K562 (cell line): ENCODE measurements around the gene RHEBL1. TPM values are rescaled to one million over a fixed set of nuclear protein-coding genes. Genes with fewer than 3 reads are reported as not detected.
A peak's percentile ranks its signal among the peaks of the same experiment; 100 is the strongest.

Experiments
- CHD4 ChIP-seq: fragments of 200-600 bp; sonication (generic); IDR thresholded peaks from 3 replicates; pipeline ENCODE4 v1.6.1; 2012; ENCODE audit warnings: low read depth, mild to moderate bottlenecking, mixed read lengths, low read length, inconsistent platforms; ENCODE audit not compliant: insufficient read depth, insufficient replicate concordance, poor library complexity, severe bottlenecking
- ERF ChIP-seq: fragments of 450-650 bp; formaldehyde crosslinking; IDR thresholded peaks from 2 replicates; pipeline ENCODE4 v1.4.0; 2020; ENCODE audit warnings: mild to moderate bottlenecking, mixed read lengths
- FOXP1 ChIP-seq: sonication (generic); formaldehyde crosslinking; IDR thresholded peaks from 2 replicates; pipeline ENCODE4 v1.8.0; 2022; ENCODE audit warnings: mild to moderate bottlenecking, missing genetic modification reagents
- LCOR ChIP-seq: sonication (generic); formaldehyde crosslinking; IDR thresholded peaks from 2 replicates; pipeline ENCODE4 v1.8.0; 2022; ENCODE audit warnings: mild to moderate bottlenecking, missing genetic modification reagents
- MXI1 ChIP-seq: IDR thresholded peaks from 2 replicates; pipeline ENCODE4 v1.6.1; 2011; ENCODE audit warnings: low read depth, mild to moderate bottlenecking, improper control_type of control experiment, low read length
- MYNN ChIP-seq, 2 experiments: sonication (generic); formaldehyde crosslinking in 1 of 2; IDR thresholded peaks; 2 replicates each; pipeline versions ENCODE4 v1.5.0 to v1.6.1; 2016 to 2020; ENCODE audit warnings: antibody characterized with exemption in 1 of 2, missing genetic modification reagents in 1 of 2
- POLR2B ChIP-seq: fragments of 450-650 bp; IDR thresholded peaks from 2 replicates; pipeline ENCODE4 v1.6.1; 2018; ENCODE audit warnings: low read depth; ENCODE audit not compliant: partially characterized antibody
- RFX7 ChIP-seq: fragments of 250-450 bp; sonication (Bioruptor Pico); IDR thresholded peaks from 2 replicates; pipeline ENCODE4 v1.5.1; 2021; ENCODE audit warnings: mild to moderate bottlenecking
- TBL1XR1 ChIP-seq, 2 experiments: IDR thresholded peaks; 2 replicates each; pipeline ENCODE4 v1.6.1; 2012; ENCODE audit warnings: improper control_type of control experiment in 2 of 2, low read length in 2 of 2, mild to moderate bottlenecking in 1 of 2
- TRIM24 ChIP-seq, 2 experiments: fragments of 450-650 bp; IDR thresholded peaks; 2 replicates each; pipeline ENCODE4 v1.6.1; 2016
- ZNF175 ChIP-seq: fragments of 200-800 bp; sonication (Bioruptor generic); IDR thresholded peaks from 2 replicates; pipeline ENCODE4 v1.6.1; 2016; ENCODE audit warnings: low read depth, mild to moderate bottlenecking, missing genetic modification characterization, missing compliant biosample characterization
- polyA plus RNA-seq, 8 experiments: library from polyadenylated mRNA; depleted of rRNA in 4 of 8; stranded (reverse) in 5 of 8; unstranded in 3 of 8; fragments of >200 nt; fragmentation: Nextera tagmentation in 2 of 8; fragmentation: Illumina TruSeq in 1 of 8; extraction: Ambion mirVana in 2 of 8; extraction: Trizol in 1 of 8; gene quantifications; 2 replicates each; pipeline versions ENCODE4 v1.2.1 to v1.2.3, GENCODE V29; 2011 to 2014; ENCODE audit warnings: inconsistent platforms in 1 of 8, missing spikeins in 1 of 8
- total RNA-seq, 7 experiments: library from RNA; depleted of rRNA in 6 of 7; stranded (reverse); fragments of >200 nt in 6 of 7; fragmentation: Illumina TruSeq in 2 of 7; extraction: Trizol in 2 of 7; gene quantifications; 2 replicates each; pipeline versions ENCODE4 v1.2.1 to v1.2.3, GENCODE V29; 2011 to 2021; ENCODE audit warnings: low replicate concordance in 1 of 7
- TF ChIP-seq, protein P1 (sequence below): fragments of 450-650 bp; IDR thresholded peaks from 2 replicates; pipeline ENCODE4 v1.6.1; 2016; ENCODE audit warnings: mild to moderate bottlenecking, moderate library complexity
- TF ChIP-seq, protein P2 (sequence below), 2 experiments: fragments of 450-650 bp; conservative IDR thresholded peaks; 2 replicates each; pipeline ENCODE4 v1.6.1; 2017; ENCODE audit warnings: mild to moderate bottlenecking in 2 of 2, moderate library complexity in 2 of 2

The RHEBL1 gene
- total and polyA plus RNA-seq, 9 of the 15 experiments (the other 6 are each of a cell fraction or from before 2014, with no cell fraction given) = 4.3 to 36.1 (median 8.2) TPM

DNA sequence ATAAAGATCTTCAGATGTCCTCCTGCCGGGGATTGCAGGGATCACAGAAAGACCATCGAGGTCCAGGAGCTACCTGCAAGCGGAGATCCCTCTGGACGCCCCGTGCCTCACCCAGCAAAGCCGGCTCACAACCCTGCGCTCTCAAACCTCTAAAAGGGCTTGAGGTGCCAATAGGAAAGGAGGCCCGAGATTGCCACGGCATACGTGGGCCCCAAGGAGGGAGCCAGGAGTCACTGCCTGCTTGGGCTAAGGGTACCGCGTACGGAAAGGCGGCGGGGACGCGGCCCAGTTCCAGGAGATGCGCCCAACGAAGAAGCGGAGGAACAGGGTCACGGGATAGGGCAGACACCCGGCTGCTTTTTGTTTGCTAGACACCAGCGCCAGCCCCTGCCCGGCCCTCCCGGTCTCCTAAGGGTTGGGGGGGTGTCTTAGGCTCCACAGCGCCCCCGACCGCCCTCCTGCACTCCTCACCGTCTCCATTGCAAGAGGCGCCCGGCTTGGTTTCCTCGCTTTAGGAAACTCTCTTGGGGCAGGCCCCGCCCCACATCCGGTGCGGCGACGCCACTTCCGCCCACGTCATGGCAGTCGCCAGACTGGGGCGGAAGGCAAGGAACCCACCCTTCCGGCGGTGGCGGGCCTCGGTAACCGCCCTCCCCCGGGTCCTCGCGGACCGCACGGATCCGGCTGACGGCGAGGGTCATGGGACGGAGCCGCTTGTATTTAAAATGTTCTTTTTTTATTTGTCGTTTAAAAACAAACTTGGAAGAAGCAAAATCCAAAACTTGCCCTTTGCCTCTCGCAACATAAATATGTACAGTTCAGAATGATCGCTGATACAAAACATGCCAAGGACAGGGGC lies 51.3 kb downstream of the RHEBL1 start, which contains the start of gene PRKAG1 (continued):
- TF ChIP-seq, protein P1, sequence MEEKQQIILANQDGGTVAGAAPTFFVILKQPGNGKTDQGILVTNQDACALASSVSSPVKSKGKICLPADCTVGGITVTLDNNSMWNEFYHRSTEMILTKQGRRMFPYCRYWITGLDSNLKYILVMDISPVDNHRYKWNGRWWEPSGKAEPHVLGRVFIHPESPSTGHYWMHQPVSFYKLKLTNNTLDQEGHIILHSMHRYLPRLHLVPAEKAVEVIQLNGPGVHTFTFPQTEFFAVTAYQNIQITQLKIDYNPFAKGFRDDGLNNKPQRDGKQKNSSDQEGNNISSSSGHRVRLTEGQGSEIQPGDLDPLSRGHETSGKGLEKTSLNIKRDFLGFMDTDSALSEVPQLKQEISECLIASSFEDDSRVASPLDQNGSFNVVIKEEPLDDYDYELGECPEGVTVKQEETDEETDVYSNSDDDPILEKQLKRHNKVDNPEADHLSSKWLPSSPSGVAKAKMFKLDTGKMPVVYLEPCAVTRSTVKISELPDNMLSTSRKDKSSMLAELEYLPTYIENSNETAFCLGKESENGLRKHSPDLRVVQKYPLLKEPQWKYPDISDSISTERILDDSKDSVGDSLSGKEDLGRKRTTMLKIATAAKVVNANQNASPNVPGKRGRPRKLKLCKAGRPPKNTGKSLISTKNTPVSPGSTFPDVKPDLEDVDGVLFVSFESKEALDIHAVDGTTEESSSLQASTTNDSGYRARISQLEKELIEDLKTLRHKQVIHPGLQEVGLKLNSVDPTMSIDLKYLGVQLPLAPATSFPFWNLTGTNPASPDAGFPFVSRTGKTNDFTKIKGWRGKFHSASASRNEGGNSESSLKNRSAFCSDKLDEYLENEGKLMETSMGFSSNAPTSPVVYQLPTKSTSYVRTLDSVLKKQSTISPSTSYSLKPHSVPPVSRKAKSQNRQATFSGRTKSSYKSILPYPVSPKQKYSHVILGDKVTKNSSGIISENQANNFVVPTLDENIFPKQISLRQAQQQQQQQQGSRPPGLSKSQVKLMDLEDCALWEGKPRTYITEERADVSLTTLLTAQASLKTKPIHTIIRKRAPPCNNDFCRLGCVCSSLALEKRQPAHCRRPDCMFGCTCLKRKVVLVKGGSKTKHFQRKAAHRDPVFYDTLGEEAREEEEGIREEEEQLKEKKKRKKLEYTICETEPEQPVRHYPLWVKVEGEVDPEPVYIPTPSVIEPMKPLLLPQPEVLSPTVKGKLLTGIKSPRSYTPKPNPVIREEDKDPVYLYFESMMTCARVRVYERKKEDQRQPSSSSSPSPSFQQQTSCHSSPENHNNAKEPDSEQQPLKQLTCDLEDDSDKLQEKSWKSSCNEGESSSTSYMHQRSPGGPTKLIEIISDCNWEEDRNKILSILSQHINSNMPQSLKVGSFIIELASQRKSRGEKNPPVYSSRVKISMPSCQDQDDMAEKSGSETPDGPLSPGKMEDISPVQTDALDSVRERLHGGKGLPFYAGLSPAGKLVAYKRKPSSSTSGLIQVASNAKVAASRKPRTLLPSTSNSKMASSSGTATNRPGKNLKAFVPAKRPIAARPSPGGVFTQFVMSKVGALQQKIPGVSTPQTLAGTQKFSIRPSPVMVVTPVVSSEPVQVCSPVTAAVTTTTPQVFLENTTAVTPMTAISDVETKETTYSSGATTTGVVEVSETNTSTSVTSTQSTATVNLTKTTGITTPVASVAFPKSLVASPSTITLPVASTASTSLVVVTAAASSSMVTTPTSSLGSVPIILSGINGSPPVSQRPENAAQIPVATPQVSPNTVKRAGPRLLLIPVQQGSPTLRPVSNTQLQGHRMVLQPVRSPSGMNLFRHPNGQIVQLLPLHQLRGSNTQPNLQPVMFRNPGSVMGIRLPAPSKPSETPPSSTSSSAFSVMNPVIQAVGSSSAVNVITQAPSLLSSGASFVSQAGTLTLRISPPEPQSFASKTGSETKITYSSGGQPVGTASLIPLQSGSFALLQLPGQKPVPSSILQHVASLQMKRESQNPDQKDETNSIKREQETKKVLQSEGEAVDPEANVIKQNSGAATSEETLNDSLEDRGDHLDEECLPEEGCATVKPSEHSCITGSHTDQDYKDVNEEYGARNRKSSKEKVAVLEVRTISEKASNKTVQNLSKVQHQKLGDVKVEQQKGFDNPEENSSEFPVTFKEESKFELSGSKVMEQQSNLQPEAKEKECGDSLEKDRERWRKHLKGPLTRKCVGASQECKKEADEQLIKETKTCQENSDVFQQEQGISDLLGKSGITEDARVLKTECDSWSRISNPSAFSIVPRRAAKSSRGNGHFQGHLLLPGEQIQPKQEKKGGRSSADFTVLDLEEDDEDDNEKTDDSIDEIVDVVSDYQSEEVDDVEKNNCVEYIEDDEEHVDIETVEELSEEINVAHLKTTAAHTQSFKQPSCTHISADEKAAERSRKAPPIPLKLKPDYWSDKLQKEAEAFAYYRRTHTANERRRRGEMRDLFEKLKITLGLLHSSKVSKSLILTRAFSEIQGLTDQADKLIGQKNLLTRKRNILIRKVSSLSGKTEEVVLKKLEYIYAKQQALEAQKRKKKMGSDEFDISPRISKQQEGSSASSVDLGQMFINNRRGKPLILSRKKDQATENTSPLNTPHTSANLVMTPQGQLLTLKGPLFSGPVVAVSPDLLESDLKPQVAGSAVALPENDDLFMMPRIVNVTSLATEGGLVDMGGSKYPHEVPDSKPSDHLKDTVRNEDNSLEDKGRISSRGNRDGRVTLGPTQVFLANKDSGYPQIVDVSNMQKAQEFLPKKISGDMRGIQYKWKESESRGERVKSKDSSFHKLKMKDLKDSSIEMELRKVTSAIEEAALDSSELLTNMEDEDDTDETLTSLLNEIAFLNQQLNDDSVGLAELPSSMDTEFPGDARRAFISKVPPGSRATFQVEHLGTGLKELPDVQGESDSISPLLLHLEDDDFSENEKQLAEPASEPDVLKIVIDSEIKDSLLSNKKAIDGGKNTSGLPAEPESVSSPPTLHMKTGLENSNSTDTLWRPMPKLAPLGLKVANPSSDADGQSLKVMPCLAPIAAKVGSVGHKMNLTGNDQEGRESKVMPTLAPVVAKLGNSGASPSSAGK = peak; percentile 82
- no peak for TF ChIP-seq CHD4
- peak; percentile 51; the same call in 1 of the 2 replicates for TF ChIP-seq LCOR (CRISPR knock-in tag)
- TF ChIP-seq FOXP1 (CRISPR knock-in tag) = peak; percentile 64; the same call in 1 of the 2 replicates
- TF ChIP-seq RFX7 (CRISPR knock-in tag) = 0 out of 2 replicates have a peak, but pooled peaks have one; percentile 23
- TF ChIP-seq POLR2B = peak; percentile 86
- 0 out of 4 replicates have a peak, but pooled peaks of 1 of the 2 experiments have one; percentile 61 for TF ChIP-seq TBL1XR1 (IDR thresholded peaks at IDR 0.05; ENCODE audit: low read length in 2 of 2)
- peak; percentile 83; the same call in 1 of the 2 replicates for TF ChIP-seq MYNN (IDR thresholded peaks at IDR 0.05)
- TF ChIP-seq MYNN (CRISPR knock-in tag; IDR thresholded peaks at IDR 0.05) = no peak
- TF ChIP-seq ERF (CRISPR knock-in tag) = 0 out of 2 replicates have a peak, but pooled peaks have one; percentile 32
- 0 out of 2 replicates have a peak, but pooled peaks have one; percentile 68 for TF ChIP-seq MXI1
- TF ChIP-seq, protein P2, sequence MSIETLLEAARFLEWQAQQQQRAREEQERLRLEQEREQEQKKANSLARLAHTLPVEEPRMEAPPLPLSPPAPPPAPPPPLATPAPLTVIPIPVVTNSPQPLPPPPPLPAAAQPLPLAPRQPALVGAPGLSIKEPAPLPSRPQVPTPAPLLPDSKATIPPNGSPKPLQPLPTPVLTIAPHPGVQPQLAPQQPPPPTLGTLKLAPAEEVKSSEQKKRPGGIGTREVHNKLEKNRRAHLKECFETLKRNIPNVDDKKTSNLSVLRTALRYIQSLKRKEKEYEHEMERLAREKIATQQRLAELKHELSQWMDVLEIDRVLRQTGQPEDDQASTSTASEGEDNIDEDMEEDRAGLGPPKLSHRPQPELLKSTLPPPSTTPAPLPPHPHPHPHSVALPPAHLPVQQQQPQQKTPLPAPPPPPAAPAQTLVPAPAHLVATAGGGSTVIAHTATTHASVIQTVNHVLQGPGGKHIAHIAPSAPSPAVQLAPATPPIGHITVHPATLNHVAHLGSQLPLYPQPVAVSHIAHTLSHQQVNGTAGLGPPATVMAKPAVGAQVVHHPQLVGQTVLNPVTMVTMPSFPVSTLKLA (conservative IDR thresholded peaks at IDR 0.05) = peak; percentile 37 to 71; a peak in 3 of 4 replicates
- no peak for TF ChIP-seq ZNF175 (CRISPR knock-in tag)
- peak in 1 of 2 experiments; percentile 29; a peak in 1 of 4 replicates for TF ChIP-seq TRIM24 (IDR thresholded peaks at IDR 0.05)
